Fibroblast of mammary gland (primary cell): Measurements from ENCODE around the gene HEBP1.

Experiments used
- DNase-seq: peaks from one replicate; pipeline ENCODE4 v3.0.0-alpha.2; 2010; ENCODE audit warnings: low read depth
- H3K4me3 ChIP-seq: 2 replicates; pipeline ENCODE4 v1.5.1; 2011; ENCODE audit warnings: low read depth, mild to moderate bottlenecking, low read length, moderate library complexity; ENCODE audit not compliant: control insufficient read depth
- TF ChIP-seq, protein P1 (sequence below): conservative IDR thresholded peaks from 2 replicates; pipeline ENCODE4 v1.5.1; 2011; ENCODE audit warnings: low read depth, low read length, inconsistent platforms; ENCODE audit not compliant: control insufficient read depth, insufficient read depth

Gene HEBP1

GRCh38 chr12:12926571-12927071 lies 73.4 kb downstream of the HEBP1 start:
- peak; percentile 82 for DNase-seq
- TF ChIP-seq, protein P1, sequence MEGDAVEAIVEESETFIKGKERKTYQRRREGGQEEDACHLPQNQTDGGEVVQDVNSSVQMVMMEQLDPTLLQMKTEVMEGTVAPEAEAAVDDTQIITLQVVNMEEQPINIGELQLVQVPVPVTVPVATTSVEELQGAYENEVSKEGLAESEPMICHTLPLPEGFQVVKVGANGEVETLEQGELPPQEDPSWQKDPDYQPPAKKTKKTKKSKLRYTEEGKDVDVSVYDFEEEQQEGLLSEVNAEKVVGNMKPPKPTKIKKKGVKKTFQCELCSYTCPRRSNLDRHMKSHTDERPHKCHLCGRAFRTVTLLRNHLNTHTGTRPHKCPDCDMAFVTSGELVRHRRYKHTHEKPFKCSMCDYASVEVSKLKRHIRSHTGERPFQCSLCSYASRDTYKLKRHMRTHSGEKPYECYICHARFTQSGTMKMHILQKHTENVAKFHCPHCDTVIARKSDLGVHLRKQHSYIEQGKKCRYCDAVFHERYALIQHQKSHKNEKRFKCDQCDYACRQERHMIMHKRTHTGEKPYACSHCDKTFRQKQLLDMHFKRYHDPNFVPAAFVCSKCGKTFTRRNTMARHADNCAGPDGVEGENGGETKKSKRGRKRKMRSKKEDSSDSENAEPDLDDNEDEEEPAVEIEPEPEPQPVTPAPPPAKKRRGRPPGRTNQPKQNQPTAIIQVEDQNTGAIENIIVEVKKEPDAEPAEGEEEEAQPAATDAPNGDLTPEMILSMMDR, result no peak
- H3K4me3 ChIP-seq, result no peak overlapping the region

- TF ChIP-seq, protein P1, result no peak
- peak; percentile 65 for DNase-seq
- no peak overlapping the region for H3K4me3 ChIP-seq
Measured at GRCh38 chr12:12925388-12925787, 74.7 kb downstream of the HEBP1 start.
